IPS-20b (cell line): ENCODE data around the gene ULK4.
A peak's percentile ranks its signal among the peaks of the same experiment; 100 is the strongest.
"Not testable (repeated sequence)": the region's sequence is repeated elsewhere in the genome, so short reads cannot be mapped to it uniquely, and the experiment has no call there.

ENCODE experiments used
- H3K27ac ChIP-seq: one replicate; pipeline ENCODE4 v1.5.1; 2013; ENCODE audit warnings: low read length
- H3K27me3 ChIP-seq: 2 replicates; pipeline ENCODE4 v1.6.1; 2013; ENCODE audit warnings: mild to moderate bottlenecking, low read length, inconsistent platforms; ENCODE audit not compliant: insufficient read depth
- H3K36me3 ChIP-seq: 2 replicates; pipeline ENCODE4 v1.6.1; 2013; ENCODE audit warnings: low read depth, mild to moderate bottlenecking, inconsistent platforms, low read length, moderate library complexity; ENCODE audit not compliant: insufficient read depth
- H3K4me1 ChIP-seq: 2 replicates; pipeline ENCODE4 v1.6.1; 2013; ENCODE audit warnings: mild to moderate bottlenecking, control low read depth, inconsistent platforms, low read length, moderate library complexity; ENCODE audit not compliant: insufficient read depth
- H3K4me3 ChIP-seq: 2 replicates; pipeline ENCODE4 v1.5.1; 2013; ENCODE audit warnings: mild to moderate bottlenecking, low read length, inconsistent platforms
- H3K9ac ChIP-seq: 2 replicates; pipeline ENCODE4 v1.6.1; 2013; ENCODE audit warnings: low read depth, mild to moderate bottlenecking, inconsistent platforms, low read length, moderate library complexity
- H3K9me3 ChIP-seq: 2 replicates; pipeline ENCODE4 v1.6.1; 2013; ENCODE audit warnings: mild to moderate bottlenecking, low read depth, low read length, inconsistent platforms; ENCODE audit not compliant: insufficient read depth

Gene ULK4

GRCh38 chr3:41893977-41894376, 67.9 kb downstream of the ULK4 start:
- Histone ChIP-seq H3K36me3 (peaks cover 20% of the 10 kb centered on the region; the same call in 1 of the 2 replicates), H3K4me3 (no peak overlapping the region), H3K27me3 (no peaks in the 10 kb centered on the region), H3K27ac (no peak overlapping the region), H3K9me3 (peaks cover 12% of the 10 kb centered on the region), H3K9ac (no peak overlapping the region), H3K4me1 (peaks cover 4% of the 10 kb centered on the region; the same call in 1 of the 2 replicates)

GRCh38 chr3:41888368-41889076, 73.4 kb downstream of the ULK4 start:
- Histone ChIP-seq H3K4me1 (peaks cover 10% of the 10 kb centered on the region), H3K9me3 (peaks cover 12% of the 10 kb centered on the region), H3K27me3 (no peaks in the 10 kb centered on the region), H3K36me3 (peaks cover 11% of the 10 kb centered on the region; the same call in 1 of the 2 replicates), H3K9ac (peak overlapping the region; percentile 68; the same call in 1 of the 2 replicates), H3K4me3 (peak overlapping the region; percentile 45), H3K27ac (peak overlapping the region; percentile 74)

- H3K27ac ChIP-seq: no peak overlapping the region
- H3K9ac ChIP-seq: no peak overlapping the region
- no peak overlapping the region for H3K4me3 ChIP-seq
- H3K9me3 ChIP-seq: no peaks in the 10 kb centered on the region
- H3K4me1 ChIP-seq: no peaks in the 10 kb centered on the region
- no peaks in the 10 kb centered on the region for H3K36me3 ChIP-seq
- H3K27me3 ChIP-seq: no peaks in the 10 kb centered on the region
Observed at GRCh38 chr3:41882956-41883355, 78.9 kb downstream of the ULK4 start.

GRCh38 chr3:41881233-41881821, 80.6 kb downstream of the ULK4 start:
- H3K36me3 ChIP-seq: no peaks in the 10 kb centered on the region
- no peaks in the 10 kb centered on the region for H3K9me3 ChIP-seq
- H3K4me3 ChIP-seq: no peak overlapping the region
- H3K4me1 ChIP-seq: no peaks in the 10 kb centered on the region
- no peak overlapping the region for H3K9ac ChIP-seq
- no peak overlapping the region for H3K27ac ChIP-seq
- no peaks in the 10 kb centered on the region for H3K27me3 ChIP-seq

GRCh38 chr3:41880387-41880786, 81.5 kb downstream of the ULK4 start:
- Histone ChIP-seq H3K27ac (no peak overlapping the region), H3K9me3 (no peaks in the 10 kb centered on the region), H3K4me3 (no peak overlapping the region), H3K36me3 (no peaks in the 10 kb centered on the region), H3K4me1 (no peaks in the 10 kb centered on the region), H3K27me3 (no peaks in the 10 kb centered on the region), H3K9ac (no peak overlapping the region)

GRCh38 chr3:41877741-41878140, 84.2 kb downstream of the ULK4 start:
- not testable (repeated sequence) for H3K4me1 ChIP-seq, H3K27ac ChIP-seq, H3K4me3 ChIP-seq, H3K9ac ChIP-seq, H3K27me3 ChIP-seq, H3K9me3 ChIP-seq, H3K36me3 ChIP-seq

- Histone ChIP-seq H3K36me3 (no peaks in the 10 kb centered on the region), H3K4me1 (no peaks in the 10 kb centered on the region), H3K9me3 (no peaks in the 10 kb centered on the region; the same call in 1 of the 2 replicates), H3K4me3 (no peak overlapping the region), H3K27ac (no peak overlapping the region), H3K9ac (no peak overlapping the region), H3K27me3 (no peaks in the 10 kb centered on the region)
Observed at GRCh38 chr3:41874022-41874421, 87.9 kb downstream of the ULK4 start.

GRCh38 chr3:41872157-41872556, 89.7 kb downstream of the ULK4 start:
- Histone ChIP-seq H3K4me1 (no peaks in the 10 kb centered on the region), H3K4me3 (no peak overlapping the region), H3K36me3 (no peaks in the 10 kb centered on the region), H3K27me3 (no peaks in the 10 kb centered on the region), H3K9me3 (no peaks in the 10 kb centered on the region; the same call in 1 of the 2 replicates), H3K27ac (no peak overlapping the region), H3K9ac (no peak overlapping the region)

GRCh38 chr3:41867533-41867932, 94.4 kb downstream of the ULK4 start:
- no peaks in the 10 kb centered on the region for H3K36me3 ChIP-seq
- H3K27ac ChIP-seq: no peak overlapping the region
- no peaks in the 10 kb centered on the region for H3K4me1 ChIP-seq
- no peaks in the 10 kb centered on the region for H3K27me3 ChIP-seq
- no peak overlapping the region for H3K4me3 ChIP-seq
- no peak overlapping the region for H3K9ac ChIP-seq
- H3K9me3 ChIP-seq: no peaks in the 10 kb centered on the region; the same call in 1 of the 2 replicates

GRCh38 chr3:41866298-41866697, 95.6 kb downstream of the ULK4 start:
- Histone ChIP-seq H3K4me3 (no peak overlapping the region), H3K4me1 (no peaks in the 10 kb centered on the region), H3K9me3 (no peaks in the 10 kb centered on the region; the same call in 1 of the 2 replicates), H3K36me3 (no peaks in the 10 kb centered on the region), H3K9ac (no peak overlapping the region), H3K27ac (no peak overlapping the region), H3K27me3 (no peaks in the 10 kb centered on the region)

GRCh38 chr3:41863024-41863423, 98.9 kb downstream of the ULK4 start:
- Histone ChIP-seq H3K4me1 (no peaks in the 10 kb centered on the region), H3K36me3 (no peaks in the 10 kb centered on the region), H3K4me3 (no peak overlapping the region), H3K9ac (no peak overlapping the region), H3K9me3 (peaks cover 2% of the 10 kb centered on the region; the same call in 1 of the 2 replicates), H3K27me3 (no peaks in the 10 kb centered on the region), H3K27ac (no peak overlapping the region)

GRCh38 chr3:41860489-41860888, 101.4 kb downstream of the ULK4 start:
- not testable (repeated sequence) for H3K27ac ChIP-seq, H3K9me3 ChIP-seq, H3K27me3 ChIP-seq, H3K4me3 ChIP-seq, H3K36me3 ChIP-seq, H3K9ac ChIP-seq, H3K4me1 ChIP-seq
